Body of pancreas (tissue), 4 donors: ENCODE results near the gene LMBR1. TPM values are rescaled to one million over a fixed set of nuclear protein-coding genes. Genes with fewer than 3 reads are reported as not detected.

ENCODE experiments used
- ATAC-seq: fragments of 150-250 bp; one replicate; pipeline ENCODE4 v1.9.1; 2016
- DNase-seq, 4 donors: peaks; one replicate each; pipeline ENCODE4 v3.0.0-alpha.2; 2019
- H3K27ac ChIP-seq, 4 donors: fragments of 200-600 bp; sonication (generic); 1 replicate in 3 of 4; 2 replicates in 1 of 4; pipeline versions ENCODE4 v1.5.1 to v1.6.1; 2016 to 2019; ENCODE audit warnings: mild to moderate bottlenecking in 1 of 4, mixed read lengths in 1 of 4, moderate library complexity in 1 of 4
- H3K27me3 ChIP-seq, 2 donors: fragments of 200-600 bp; sonication (generic); one replicate each; pipeline ENCODE4 v1.6.0; 2016; ENCODE audit warnings: mild to moderate bottlenecking in 1 of 2
- H3K36me3 ChIP-seq, 2 donors: fragments of 200-600 bp; sonication (generic); replicated peaks in 1 of 2; 2 replicates each; pipeline ENCODE4 v1.5.1; 2016; ENCODE audit warnings: low read depth in 2 of 2; ENCODE audit not compliant: insufficient read depth in 1 of 2
- H3K4me1 ChIP-seq: fragments of 200-600 bp; sonication (generic); one replicate; pipeline ENCODE4 v1.6.0; 2016
- H3K4me3 ChIP-seq, 2 donors: fragments of 200-600 bp; sonication (generic); 1 replicate in 1 of 2; 2 replicates in 1 of 2; pipeline ENCODE4 v1.5.1; 2016 to 2019
- H3K9me3 ChIP-seq, 3 donors: fragments of 200-600 bp; sonication (generic); 1 replicate in 2 of 3; 2 replicates in 1 of 3; pipeline ENCODE4 v1.5.1; 2016
- CTCF ChIP-seq, 7 experiments: fragments of 450-650 bp in 4 of 7; fragments of 200-600 bp in 3 of 7; sonication (generic) in 3 of 7; IDR thresholded peaks; one replicate each; pipeline ENCODE4 v1.5.1; 2016 to 2019; ENCODE audit warnings: antibody characterized with exemption in 7 of 7
- POLR2A ChIP-seq, 3 donors: fragments of 450-650 bp; IDR thresholded peaks; one replicate each; pipeline ENCODE4 v1.6.1; 2016; ENCODE audit warnings: antibody characterized with exemption in 3 of 3, mild to moderate bottlenecking in 2 of 3
- WGBS, 2 donors: methylation state at CpG; one replicate each; pipeline ENCODE4 v1.1.5; 2017; 5-methylcytosine and 5-hydroxymethylcytosine counted together
- intact Hi-C: fragments of 100-400 bp; cut with DNase I; formaldehyde crosslinking; loops from one replicate; pipeline ENCODE4 v1.15.1; 2023
- total RNA-seq, 2 donors: library from RNA; depleted of rRNA; stranded (reverse); fragments of >200 nt; gene quantifications; one replicate each; pipeline ENCODE4 v1.1.0, GENCODE V29; 2016

LMBR1 gene
- total RNA-seq, 2 donors from 2014 or later, result 23.4 to 54.0 TPM

GRCh38 chr7:156778668-156779067, 114.3 kb downstream of the LMBR1 start:
- H3K4me3 ChIP-seq, result no peak overlapping the region
- H3K9me3 ChIP-seq, result no peaks in the 10 kb centered on the region
- H3K27ac ChIP-seq, result no peak overlapping the region
- 56 to 70% methylated on average over 3 of the region's 3 CpGs for WGBS, 2 donors
- H3K4me1 ChIP-seq, result no peaks in the 10 kb centered on the region
- no peaks in the 10 kb centered on the region for H3K36me3 ChIP-seq
- DNase-seq (no peak), ATAC-seq (no peak)
- TF ChIP-seq POLR2A (IDR thresholded peaks at IDR 0.05), result no peak
- no peaks in the 10 kb centered on the region for H3K27me3 ChIP-seq
- intact Hi-C loops, result no loop called here

- ATAC-seq (no peak), DNase-seq (no peak)
- H3K4me3 ChIP-seq, result no peak overlapping the region
- no peaks in the 10 kb centered on the region for H3K9me3 ChIP-seq
- H3K36me3 ChIP-seq, result no peaks in the 10 kb centered on the region
- H3K27ac ChIP-seq, result no peak overlapping the region
- H3K4me1 ChIP-seq, result no peaks in the 10 kb centered on the region
- H3K27me3 ChIP-seq, result no peaks in the 10 kb centered on the region
- 84 to 87% methylated on average over 3 of the region's 3 CpGs for WGBS, 2 donors
- TF ChIP-seq POLR2A (IDR thresholded peaks at IDR 0.05), result no peak
- TF ChIP-seq CTCF (IDR thresholded peaks at IDR 0.05), result no peak
- intact Hi-C loops, result no loop called here
These were observed 114.8 kb downstream of the LMBR1 start for GRCh38 chr7:156778201-156778600.

DNA sequence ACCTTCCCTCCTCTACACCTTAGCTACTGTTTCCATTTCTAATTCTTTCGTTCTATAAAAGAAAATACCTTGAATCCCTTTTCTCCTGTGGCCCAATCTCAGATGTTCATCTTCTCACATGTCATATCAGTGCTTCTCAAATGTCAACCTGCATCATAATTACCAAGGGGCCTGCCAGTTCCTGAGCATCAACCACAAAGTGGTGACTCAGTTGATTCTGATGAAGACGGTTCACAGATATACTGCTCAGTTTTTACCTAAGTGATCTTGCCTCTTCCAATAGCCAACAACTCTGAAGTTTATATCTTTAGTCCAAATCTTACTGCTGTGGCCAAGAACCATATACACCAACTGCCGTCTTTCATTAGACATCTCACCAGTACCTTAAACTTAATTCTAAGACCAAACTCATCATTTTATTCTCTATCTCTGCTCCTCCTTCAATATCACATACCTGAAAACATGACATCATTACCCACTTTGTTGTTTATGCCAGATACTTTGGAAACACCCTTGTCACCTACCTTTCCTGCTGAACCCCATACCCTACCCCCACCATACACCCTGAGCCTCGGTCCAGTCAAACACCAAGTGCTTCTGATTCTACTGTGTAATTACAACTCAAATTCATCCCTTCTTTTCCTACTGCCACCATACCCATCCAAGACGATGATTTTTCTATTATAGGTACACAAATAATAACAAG, 115.5 kb downstream of the LMBR1 start:
- no peak for ATAC-seq
- Histone ChIP-seq H3K4me1 (no peaks in the 10 kb centered on the region), H3K9me3 (no peaks in the 10 kb centered on the region), H3K27ac (no peak overlapping the region), H3K27me3 (no peaks in the 10 kb centered on the region), H3K4me3 (no peak overlapping the region), H3K36me3 (no peaks in the 10 kb centered on the region)
- TF ChIP-seq CTCF (IDR thresholded peaks at IDR 0.05), result no peak
- no peak for TF ChIP-seq POLR2A (IDR thresholded peaks at IDR 0.05)
- 93 to 95% methylated on average over 5 of the region's 5 CpGs for WGBS, 2 donors
- DNase-seq, result no peak
- intact Hi-C loops, result no loop called here

- TF ChIP-seq CTCF (IDR thresholded peaks at IDR 0.05), result no peak
- Histone ChIP-seq H3K27me3 (no peaks in the 10 kb centered on the region), H3K36me3 (no peaks in the 10 kb centered on the region), H3K4me3 (no peak overlapping the region), H3K9me3 (no peaks in the 10 kb centered on the region), H3K27ac (no peak overlapping the region), H3K4me1 (no peaks in the 10 kb centered on the region)
- ATAC-seq, result no peak
- intact Hi-C loops, result no loop called here
- DNase-seq, result no peak
- 95 to 98% methylated on average over 2 of the region's 2 CpGs for WGBS, 2 donors
These were observed 116.5 kb downstream of the LMBR1 start for GRCh38 chr7:156776527-156776926.

- no peak overlapping the region for H3K4me3 ChIP-seq
- no peaks in the 10 kb centered on the region for H3K36me3 ChIP-seq
- no peak for ATAC-seq
- no peaks in the 10 kb centered on the region for H3K27me3 ChIP-seq
- no peak overlapping the region for H3K27ac ChIP-seq
- no peaks in the 10 kb centered on the region for H3K4me1 ChIP-seq
- TF ChIP-seq POLR2A (IDR thresholded peaks at IDR 0.05) (no peak), CTCF (IDR thresholded peaks at IDR 0.05) (no peak)
- intact Hi-C loops, result no loop called here
- 91 to 100% methylated on average over 1 of the region's 1 CpG for WGBS, 2 donors
- DNase-seq, result no peak
- no peaks in the 10 kb centered on the region for H3K9me3 ChIP-seq
These were observed 119.0 kb downstream of the LMBR1 start for GRCh38 chr7:156773966-156774365.
